Astrocyte of the cerebellum (primary cell): ENCODE data around the gene MBP.

ENCODE experiments used
- DNase-seq: peaks from one replicate; pipeline ENCODE4 v3.0.0-alpha.2; 2011; ENCODE audit warnings: low read depth
- H3K4me3 ChIP-seq: 2 replicates; pipeline ENCODE4 v1.5.1; 2011; ENCODE audit warnings: mild to moderate bottlenecking, low read depth, low read length, moderate library complexity
- CTCF ChIP-seq: IDR thresholded peaks from 2 replicates; pipeline ENCODE4 v1.5.1; 2012; ENCODE audit warnings: low read length, low read depth, moderate library complexity, mild to moderate bottlenecking; ENCODE audit errors: missing control alignments
- in situ Hi-C: cut with HindIII; loops from 2 replicates; pipeline ENCODE4 v1.10.0; 2017; ENCODE audit warnings: low sequenced_read_pairs

The MBP gene

GRCh38 chr18:77092104-77093066 is 40.2 kb downstream of the MBP start:
- H3K4me3 ChIP-seq = no peak overlapping the region
- in situ Hi-C loops = no loop called here
- DNase-seq = no peak
- no peak for TF ChIP-seq CTCF

GRCh38 chr18:77091366-77091765 is 41.2 kb downstream of the MBP start:
- DNase-seq = no peak
- no peak overlapping the region for H3K4me3 ChIP-seq
- in situ Hi-C loops = no loop called here
- no peak for TF ChIP-seq CTCF

- DNase-seq = no peak
- in situ Hi-C loops = no loop called here
- TF ChIP-seq CTCF = no peak
- H3K4me3 ChIP-seq = no peak overlapping the region
These were observed 41.9 kb downstream of the MBP start for GRCh38 chr18:77090546-77091174.

GRCh38 chr18:77089723-77090285 is 42.8 kb downstream of the MBP start:
- no peak for TF ChIP-seq CTCF
- in situ Hi-C loops = no loop called here
- no peak overlapping the region for H3K4me3 ChIP-seq
- DNase-seq = no peak

- no peak for TF ChIP-seq CTCF
- DNase-seq = no peak
- in situ Hi-C loops = no loop called here
- no peak overlapping the region for H3K4me3 ChIP-seq
These were observed 43.4 kb downstream of the MBP start for GRCh38 chr18:77088963-77089722.
